Smooth muscle cell (in vitro differentiated cells): Measurements from ENCODE around the gene FSD2. TPM values are rescaled to one million over a fixed set of nuclear protein-coding genes. Genes with fewer than 3 reads are reported as not detected.

Experiments
- DNase-seq: peaks from one replicate; lab custom pipeline; 2025; ENCODE audit not compliant: unreplicated experiment; lab: John Stamatoyannopoulos, UW
- H2AFZ ChIP-seq: fragments of 200-600 bp; sonication (generic); 2 replicates; pipeline ENCODE4 v1.6.0; 2016; ENCODE audit warnings: antibody characterized with exemption, low read depth, mild to moderate bottlenecking
- H3F3A ChIP-seq: fragments of 200-600 bp; sonication (generic); 2 replicates; pipeline ENCODE4 v1.6.0; 2017; ENCODE audit warnings: antibody characterized with exemption, low read depth
- H3K27ac ChIP-seq: fragments of 200-600 bp; sonication (generic); 2 replicates; pipeline ENCODE4 v1.5.1; 2016; ENCODE audit warnings: low read depth, mild to moderate bottlenecking
- H3K27me3 ChIP-seq: fragments of 200-600 bp; sonication (generic); 2 replicates; pipeline ENCODE4 v1.6.1; 2016; ENCODE audit warnings: low read depth, mild to moderate bottlenecking
- H3K36me3 ChIP-seq: fragments of 200-600 bp; sonication (generic); 2 replicates; pipeline ENCODE4 v1.5.1; 2016; ENCODE audit warnings: low read depth
- H3K4me1 ChIP-seq: fragments of 200-600 bp; sonication (generic); 2 replicates; pipeline ENCODE4 v1.5.1; 2016; ENCODE audit warnings: low read depth
- H3K4me2 ChIP-seq: fragments of 200-600 bp; sonication (generic); 2 replicates; pipeline ENCODE4 v1.6.0; 2016; ENCODE audit warnings: mild to moderate bottlenecking
- H3K4me3 ChIP-seq: fragments of 200-600 bp; sonication (generic); 2 replicates; pipeline ENCODE4 v1.5.1; 2016; ENCODE audit warnings: mild to moderate bottlenecking
- H3K79me2 ChIP-seq: fragments of 200-600 bp; sonication (generic); 2 replicates; pipeline ENCODE4 v1.6.0; 2016; ENCODE audit warnings: low read depth, mild to moderate bottlenecking
- H3K9ac ChIP-seq: fragments of 200-600 bp; sonication (generic); 2 replicates; pipeline ENCODE4 v1.6.0; 2016; ENCODE audit warnings: low read depth
- H3K9me3 ChIP-seq: fragments of 200-600 bp; sonication (generic); replicated peaks from 2 replicates; pipeline ENCODE4 v1.5.1; 2016; ENCODE audit warnings: low read depth
- H4K20me1 ChIP-seq: fragments of 200-600 bp; sonication (generic); 2 replicates; pipeline ENCODE4 v1.6.0; 2016; ENCODE audit warnings: low read depth
- WGBS: methylation state at CpG from one replicate; pipeline ENCODE4 v1.1.7; 2016; ENCODE audit warnings: low lambda C conversion rate; 5-methylcytosine and 5-hydroxymethylcytosine counted together
- polyA plus RNA-seq: library from polyadenylated mRNA; unstranded; fragments of >200 nt; fragmentation: Nextera tagmentation; extraction: Ambion mirVana; gene quantifications from 2 replicates; pipeline ENCODE4 v1.2.1, GENCODE V29; 2016
- total RNA-seq: library from RNA; depleted of rRNA; stranded (reverse); fragments of >200 nt; gene quantifications from 2 replicates; pipeline ENCODE4 v1.2.3, GENCODE V29; 2014
- TF ChIP-seq, protein P1 (sequence below): fragments of 200-600 bp; sonication (generic); IDR thresholded peaks from 2 replicates; pipeline ENCODE4 v1.5.1; 2017; ENCODE audit warnings: borderline replicate concordance, mild to moderate bottlenecking, antibody characterized with exemption; ENCODE audit not compliant: insufficient read depth, poor library complexity, severe bottlenecking

Gene FSD2
- total and polyA plus RNA-seq, 2 experiments from 2014 or later = not detected

- no peaks in the 10 kb centered on the region for H3K9me3 ChIP-seq
Observed at GRCh38 chr15:82730022-82730530, 75.8 kb downstream of the FSD2 start.

GRCh38 chr15:82726816-82727215 lies 79.1 kb downstream of the FSD2 start:
- WGBS = 96% methylated on average over 10 of the region's 10 CpGs
- Histone ChIP-seq H3K36me3 (no peaks in the 10 kb centered on the region), H3K27me3 (no peaks in the 10 kb centered on the region), H3K4me3 (no peak overlapping the region), H3F3A (no peaks in the 10 kb centered on the region), H3K9me3 (no peaks in the 10 kb centered on the region), H3K9ac (no peak overlapping the region), H4K20me1 (no peaks in the 10 kb centered on the region), H3K4me1 (no peaks in the 10 kb centered on the region), H3K4me2 (no peak overlapping the region), H3K27ac (no peak overlapping the region), H2AFZ (no peak overlapping the region), H3K79me2 (no peaks in the 10 kb centered on the region)
- TF ChIP-seq, protein P1, sequence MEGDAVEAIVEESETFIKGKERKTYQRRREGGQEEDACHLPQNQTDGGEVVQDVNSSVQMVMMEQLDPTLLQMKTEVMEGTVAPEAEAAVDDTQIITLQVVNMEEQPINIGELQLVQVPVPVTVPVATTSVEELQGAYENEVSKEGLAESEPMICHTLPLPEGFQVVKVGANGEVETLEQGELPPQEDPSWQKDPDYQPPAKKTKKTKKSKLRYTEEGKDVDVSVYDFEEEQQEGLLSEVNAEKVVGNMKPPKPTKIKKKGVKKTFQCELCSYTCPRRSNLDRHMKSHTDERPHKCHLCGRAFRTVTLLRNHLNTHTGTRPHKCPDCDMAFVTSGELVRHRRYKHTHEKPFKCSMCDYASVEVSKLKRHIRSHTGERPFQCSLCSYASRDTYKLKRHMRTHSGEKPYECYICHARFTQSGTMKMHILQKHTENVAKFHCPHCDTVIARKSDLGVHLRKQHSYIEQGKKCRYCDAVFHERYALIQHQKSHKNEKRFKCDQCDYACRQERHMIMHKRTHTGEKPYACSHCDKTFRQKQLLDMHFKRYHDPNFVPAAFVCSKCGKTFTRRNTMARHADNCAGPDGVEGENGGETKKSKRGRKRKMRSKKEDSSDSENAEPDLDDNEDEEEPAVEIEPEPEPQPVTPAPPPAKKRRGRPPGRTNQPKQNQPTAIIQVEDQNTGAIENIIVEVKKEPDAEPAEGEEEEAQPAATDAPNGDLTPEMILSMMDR = no peak
- no peak for DNase-seq

More at GRCh38 chr15:82730022-82730530, 75.8 kb downstream of the FSD2 start:
- H3K4me2 ChIP-seq = no peak overlapping the region
- TF ChIP-seq, protein P1 = no peak
- DNase-seq = no peak
- H3K27ac ChIP-seq = no peak overlapping the region
- WGBS = 94% methylated on average over 11 of the region's 11 CpGs
- no peak overlapping the region for H3K4me3 ChIP-seq
- no peaks in the 10 kb centered on the region for H3K27me3 ChIP-seq
- no peaks in the 10 kb centered on the region for H3K36me3 ChIP-seq
- H2AFZ ChIP-seq = no peak overlapping the region
- H3F3A ChIP-seq = no peaks in the 10 kb centered on the region
- H3K4me1 ChIP-seq = no peaks in the 10 kb centered on the region
- no peak overlapping the region for H3K9ac ChIP-seq
- no peaks in the 10 kb centered on the region for H3K79me2 ChIP-seq
- no peaks in the 10 kb centered on the region for H4K20me1 ChIP-seq

DNA sequence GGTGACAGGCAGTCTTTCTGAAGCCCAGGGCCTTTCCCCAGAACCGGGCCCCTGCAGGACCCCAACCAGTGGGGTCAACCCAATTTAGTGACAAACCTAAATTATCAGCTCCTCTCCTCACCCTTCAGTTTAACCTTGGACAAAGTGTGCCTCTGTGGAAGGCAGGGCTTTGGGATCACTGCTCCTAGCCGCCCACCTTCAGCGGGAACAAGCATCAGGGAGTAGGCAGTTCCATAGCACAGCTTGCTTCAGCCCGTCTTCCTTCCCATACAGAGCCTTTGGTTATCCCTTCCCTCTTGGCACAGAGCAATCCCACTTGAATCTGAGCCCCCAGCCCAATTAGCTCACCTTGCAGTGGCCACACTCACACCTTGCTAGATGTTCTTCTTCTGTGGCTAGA lies 90.9 kb downstream of the FSD2 start:
- Histone ChIP-seq H3K4me1 (no peaks in the 10 kb centered on the region), H3K79me2 (no peaks in the 10 kb centered on the region), H3K9me3 (no peaks in the 10 kb centered on the region), H3F3A (no peaks in the 10 kb centered on the region), H3K4me3 (no peak overlapping the region), H4K20me1 (no peaks in the 10 kb centered on the region), H2AFZ (no peak overlapping the region), H3K4me2 (no peak overlapping the region), H3K27me3 (no peaks in the 10 kb centered on the region), H3K9ac (no peak overlapping the region), H3K27ac (no peak overlapping the region), H3K36me3 (no peaks in the 10 kb centered on the region)
- DNase-seq = no peak
- WGBS = 87% methylated on average over 4 of the region's 4 CpGs
- TF ChIP-seq, protein P1 = no peak

GRCh38 chr15:82714016-82714415 lies 91.9 kb downstream of the FSD2 start:
- no peak overlapping the region for H3K9ac ChIP-seq
- no peaks in the 10 kb centered on the region for H3K4me1 ChIP-seq
- no peak overlapping the region for H3K4me2 ChIP-seq
- no peaks in the 10 kb centered on the region for H3K36me3 ChIP-seq
- H3K4me3 ChIP-seq = no peak overlapping the region
- H3F3A ChIP-seq = peaks cover under 1% of the 10 kb centered on the region
- H3K27me3 ChIP-seq = no peaks in the 10 kb centered on the region
- TF ChIP-seq, protein P1 = no peak
- H3K9me3 ChIP-seq = no peaks in the 10 kb centered on the region
- H3K79me2 ChIP-seq = no peaks in the 10 kb centered on the region
- DNase-seq = no peak
- WGBS = 93% methylated on average over 3 of the region's 3 CpGs
- H2AFZ ChIP-seq = no peak overlapping the region
- H4K20me1 ChIP-seq = no peaks in the 10 kb centered on the region
- H3K27ac ChIP-seq = no peak overlapping the region
